HG03025 (cell line): ENCODE results near the gene FOXD3.

Experiments
- ATAC-seq: cut with Tn5 transposase; IDR thresholded peaks from one replicate; pipeline ENCODE4 v1.9.1; 2021; ENCODE audit warnings: mild to moderate bottlenecking, moderate library complexity; ENCODE audit not compliant: unreplicated experiment, low FRiP score

Gene FOXD3

DNA sequence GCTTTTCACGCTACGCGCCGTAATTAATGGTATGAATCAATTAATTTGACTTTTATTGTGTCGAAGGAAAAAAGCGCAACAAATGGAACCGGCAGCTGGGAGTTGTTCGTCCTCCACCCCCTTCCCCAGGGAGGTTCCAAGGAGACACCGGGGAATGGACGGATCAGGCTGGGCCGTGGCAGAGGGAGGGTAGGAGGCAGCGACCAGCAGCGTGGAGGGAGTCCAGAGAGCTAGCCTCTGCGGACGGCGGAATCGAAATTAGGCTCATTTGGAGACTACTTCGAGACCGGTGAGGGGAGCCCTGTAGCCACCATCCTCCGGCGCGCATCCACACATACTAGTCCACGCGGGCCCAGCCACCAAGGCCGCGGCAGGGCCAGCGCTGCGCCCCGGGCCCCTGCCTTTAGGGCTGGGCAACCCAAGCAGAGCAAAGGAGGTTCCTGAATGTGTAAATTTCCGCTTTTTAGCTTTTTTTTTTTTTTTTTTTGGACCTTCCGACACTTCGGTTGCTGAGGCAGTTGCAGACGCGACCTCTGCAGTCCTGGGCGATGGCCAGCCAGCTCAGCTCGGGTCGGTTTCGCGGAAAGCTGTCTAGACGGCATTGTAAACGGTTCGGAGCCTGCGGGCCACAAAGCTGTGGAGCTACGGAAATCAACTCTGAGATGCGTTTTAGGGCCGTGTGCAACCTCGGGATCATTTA, 2.2 kb upstream of the FOXD3 start:
- no peak for ATAC-seq

DNA sequence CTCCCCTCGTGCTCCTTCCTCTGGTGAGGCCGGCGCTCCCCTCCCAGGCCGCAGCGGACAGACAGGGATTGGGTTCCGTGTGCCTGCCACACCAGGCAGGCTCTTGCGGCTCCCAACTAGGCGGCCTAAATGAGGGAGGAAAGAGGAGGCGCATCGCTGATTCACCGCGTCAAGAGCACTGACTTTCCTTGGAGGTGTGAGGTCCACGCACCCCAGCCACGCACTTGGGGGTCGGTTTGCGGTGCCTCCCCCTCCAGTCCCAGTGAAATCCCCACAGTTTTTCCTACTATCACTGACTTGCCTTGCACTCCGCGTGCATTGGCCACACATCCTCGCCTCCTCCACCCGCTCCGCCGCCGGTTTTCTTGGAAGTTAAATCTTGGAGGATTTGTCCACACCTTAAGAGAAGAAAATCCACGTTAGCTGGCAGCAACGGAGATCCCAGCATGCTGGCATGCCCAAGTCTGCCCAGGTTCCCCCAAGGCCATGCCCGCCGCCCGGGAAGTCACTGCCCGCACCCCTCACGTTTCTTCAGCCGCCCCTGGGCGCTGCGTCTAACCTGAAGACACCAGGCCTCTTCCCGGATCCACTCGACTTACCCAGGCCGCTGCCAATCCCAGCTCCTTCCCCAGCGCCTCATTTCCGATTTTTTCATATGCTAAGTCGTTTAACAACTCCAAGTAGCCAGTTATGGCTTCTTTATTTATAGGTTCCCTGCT, 1.1 kb upstream of the FOXD3 start:
- ATAC-seq = no peak

DNA sequence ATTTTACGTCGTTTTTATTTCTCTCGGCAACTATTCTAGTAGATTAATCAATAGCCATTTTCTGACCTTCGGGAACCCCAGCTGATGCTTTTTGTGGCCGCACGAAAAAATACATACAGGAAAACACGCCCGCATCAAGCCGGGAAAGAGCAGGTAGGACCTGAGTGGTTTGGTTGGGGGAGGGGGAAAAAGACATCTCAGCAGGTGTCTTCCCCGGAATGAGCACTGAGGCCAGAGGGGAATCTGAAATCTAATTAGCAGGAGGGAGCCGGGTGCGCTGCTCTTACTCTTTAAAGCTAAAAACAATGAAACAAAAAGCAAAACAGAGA, 618 bp upstream of the FOXD3 start:
- no peak for ATAC-seq

DNA sequence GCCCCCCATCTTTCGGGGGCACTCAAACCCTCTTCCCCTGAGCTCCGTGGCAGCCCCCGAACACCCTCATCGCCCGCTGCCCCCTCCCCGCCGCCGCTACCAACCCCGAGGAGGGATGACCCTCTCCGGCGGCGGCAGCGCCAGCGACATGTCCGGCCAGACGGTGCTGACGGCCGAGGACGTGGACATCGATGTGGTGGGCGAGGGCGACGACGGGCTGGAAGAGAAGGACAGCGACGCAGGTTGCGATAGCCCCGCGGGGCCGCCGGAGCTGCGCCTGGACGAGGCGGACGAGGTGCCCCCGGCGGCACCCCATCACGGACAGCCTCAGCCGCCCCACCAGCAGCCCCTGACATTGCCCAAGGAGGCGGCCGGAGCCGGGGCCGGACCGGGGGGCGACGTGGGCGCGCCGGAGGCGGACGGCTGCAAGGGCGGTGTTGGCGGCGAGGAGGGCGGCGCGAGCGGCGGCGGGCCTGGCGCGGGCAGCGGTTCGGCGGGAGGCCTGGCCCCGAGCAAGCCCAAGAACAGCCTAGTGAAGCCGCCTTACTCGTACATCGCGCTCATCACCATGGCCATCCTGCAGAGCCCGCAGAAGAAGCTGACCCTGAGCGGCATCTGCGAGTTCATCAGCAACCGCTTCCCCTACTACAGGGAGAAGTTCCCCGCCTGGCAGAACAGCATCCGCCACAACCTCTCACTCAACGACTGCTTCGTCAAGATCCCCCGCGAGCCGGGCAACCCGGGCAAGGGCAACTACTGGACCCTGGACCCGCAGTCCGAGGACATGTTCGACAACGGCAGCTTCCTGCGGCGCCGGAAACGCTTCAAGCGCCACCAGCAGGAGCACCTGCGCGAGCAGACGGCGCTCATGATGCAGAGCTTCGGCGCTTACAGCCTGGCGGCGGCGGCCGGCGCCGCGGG, 837 bp downstream of the FOXD3 start:
- no peak for ATAC-seq

GRCh38 chr1:63323865-63324778, 1.8 kb downstream of the FOXD3 start:
- no peak for ATAC-seq

- no peak for ATAC-seq
Measured at GRCh38 chr1:63324779-63325119, 2.4 kb downstream of the FOXD3 start.

GRCh38 chr1:63325279-63325985, 3.1 kb downstream of the FOXD3 start:
- ATAC-seq = no peak

GRCh38 chr1:63326106-63326472, 3.7 kb downstream of the FOXD3 start:
- ATAC-seq = no peak

GRCh38 chr1:63326473-63327380, 4.4 kb downstream of the FOXD3 start:
- no peak for ATAC-seq

GRCh38 chr1:63327417-63328054, 5.2 kb downstream of the FOXD3 start:
- ATAC-seq = no peak

GRCh38 chr1:63328122-63328521, 5.8 kb downstream of the FOXD3 start:
- ATAC-seq = no peak

- no peak for ATAC-seq
Measured at GRCh38 chr1:63328781-63329180, 6.4 kb downstream of the FOXD3 start.

GRCh38 chr1:63329621-63330330, 7.4 kb downstream of the FOXD3 start:
- no peak for ATAC-seq

DNA sequence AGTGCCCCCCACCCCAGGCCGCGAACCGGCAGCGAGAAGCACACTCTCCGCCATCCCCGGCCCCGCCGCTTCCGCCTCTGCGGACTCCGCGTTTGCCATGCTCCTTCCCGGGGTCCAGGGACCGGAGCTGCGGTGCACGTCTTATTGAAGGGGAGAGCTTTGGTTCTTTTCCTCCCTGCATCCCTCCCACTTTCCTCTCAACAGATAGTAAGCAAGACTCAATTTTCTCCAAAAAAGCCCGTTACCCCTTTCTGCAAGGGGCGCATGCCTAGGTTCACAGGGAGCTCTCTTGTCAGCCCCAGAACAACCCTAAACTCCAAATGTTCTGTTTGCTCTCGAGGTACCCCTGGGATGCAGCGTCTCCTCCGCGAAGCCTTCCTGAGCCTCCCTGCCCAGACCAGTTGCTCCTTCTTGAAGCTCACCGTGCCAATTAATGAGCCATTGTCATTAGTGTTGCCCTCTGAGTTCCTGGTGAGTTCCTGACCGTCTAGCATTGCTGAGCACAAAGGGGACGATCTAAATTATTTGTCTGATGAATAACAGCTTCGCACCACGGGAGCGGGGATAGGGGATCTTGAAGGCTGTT, 8.1 kb downstream of the FOXD3 start:
- ATAC-seq = no peak

- ATAC-seq = no peak
Measured at GRCh38 chr1:63342402-63342801, 20.0 kb downstream of the FOXD3 start.

DNA sequence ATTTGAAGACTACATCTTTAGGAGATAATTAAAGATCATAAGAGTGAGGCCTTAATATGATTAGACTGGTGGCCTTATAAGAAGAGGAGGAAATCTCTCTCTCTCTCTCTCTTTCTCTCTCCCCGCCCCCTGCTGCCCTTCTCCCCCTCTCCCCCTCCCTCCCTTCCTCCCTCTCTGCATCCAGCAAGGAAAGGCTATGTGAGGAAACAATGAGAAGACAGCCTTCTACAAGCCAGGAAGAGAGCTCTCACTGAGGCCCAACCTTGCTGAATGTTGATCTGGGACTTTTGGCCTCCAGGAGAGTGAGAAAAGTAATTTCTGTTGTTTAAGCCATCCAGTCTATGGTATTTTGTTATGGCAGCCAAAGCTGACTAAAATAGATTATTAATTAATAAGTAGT, 21.6 kb downstream of the FOXD3 start:
- ATAC-seq = no peak

DNA sequence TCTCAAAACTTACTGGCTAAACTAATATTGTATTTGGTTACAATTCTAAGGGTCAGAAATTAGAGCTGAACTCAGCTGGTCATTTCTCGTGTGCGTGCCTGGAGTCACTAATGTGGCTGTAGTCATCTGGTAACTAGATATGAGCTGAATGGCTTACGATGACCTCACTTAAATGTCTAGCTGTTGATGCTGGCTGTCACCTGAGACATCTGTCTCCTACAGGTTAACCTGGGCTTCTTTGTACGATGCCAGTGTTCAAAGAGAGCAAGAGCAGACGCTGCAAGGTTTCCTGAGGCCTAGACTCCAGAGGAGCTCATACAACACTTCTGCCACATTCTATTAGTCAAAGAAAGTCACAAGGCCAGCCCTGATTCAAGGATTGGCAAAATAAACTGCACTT, 28.0 kb downstream of the FOXD3 start:
- no peak for ATAC-seq
